ENCODE data around the gene STK32B.

STK32B gene

GRCh38 chr4:5188130-5188529 is 136.8 kb downstream of the STK32B start:
- DNase-seq (ENCODE audit: low spot score) = no peak
- no peak for TF ChIP-seq CTCF (IDR thresholded peaks at IDR 0.05; ENCODE audit: extremely low read depth, missing control alignments)

GRCh38 chr4:5191831-5192230 is 140.6 kb downstream of the STK32B start:
- no peak for DNase-seq (ENCODE audit: low spot score)
- no peak for TF ChIP-seq CTCF (IDR thresholded peaks at IDR 0.05; ENCODE audit: extremely low read depth, missing control alignments)

GRCh38 chr4:5192271-5192670 is 141.0 kb downstream of the STK32B start:
- TF ChIP-seq CTCF (IDR thresholded peaks at IDR 0.05; ENCODE audit: extremely low read depth, missing control alignments) = no peak
- DNase-seq (ENCODE audit: low spot score) = no peak

GRCh38 chr4:5192678-5193077 is 141.4 kb downstream of the STK32B start:
- no peak for TF ChIP-seq CTCF (IDR thresholded peaks at IDR 0.05; ENCODE audit: extremely low read depth, missing control alignments)
- DNase-seq (ENCODE audit: low spot score) = no peak

GRCh38 chr4:5198656-5199541 is 147.6 kb downstream of the STK32B start:
- TF ChIP-seq CTCF (IDR thresholded peaks at IDR 0.05; ENCODE audit: extremely low read depth, missing control alignments) = no peak

GRCh38 chr4:5199912-5200311 is 148.6 kb downstream of the STK32B start:
- DNase-seq (ENCODE audit: low spot score) = no peak
- no peak for TF ChIP-seq CTCF (IDR thresholded peaks at IDR 0.05; ENCODE audit: extremely low read depth, missing control alignments)

More at GRCh38 chr4:5198656-5199541, 147.6 kb downstream of the STK32B start:
- DNase-seq (ENCODE audit: low spot score) = no peak

GRCh38 chr4:5200513-5200912 is 149.2 kb downstream of the STK32B start:
- no peak for DNase-seq (ENCODE audit: low spot score)
- TF ChIP-seq CTCF (IDR thresholded peaks at IDR 0.05; ENCODE audit: extremely low read depth, missing control alignments) = no peak
